ENCODE measurements around the gene SORCS2. TPM values are rescaled to one million over a fixed set of nuclear protein-coding genes. Genes with fewer than 3 reads are reported as not detected.

The SORCS2 gene
- total and polyA plus RNA-seq, 2 donors (not counting 1 experiment from before 2014, with no cell fraction given) = not detected

DNA sequence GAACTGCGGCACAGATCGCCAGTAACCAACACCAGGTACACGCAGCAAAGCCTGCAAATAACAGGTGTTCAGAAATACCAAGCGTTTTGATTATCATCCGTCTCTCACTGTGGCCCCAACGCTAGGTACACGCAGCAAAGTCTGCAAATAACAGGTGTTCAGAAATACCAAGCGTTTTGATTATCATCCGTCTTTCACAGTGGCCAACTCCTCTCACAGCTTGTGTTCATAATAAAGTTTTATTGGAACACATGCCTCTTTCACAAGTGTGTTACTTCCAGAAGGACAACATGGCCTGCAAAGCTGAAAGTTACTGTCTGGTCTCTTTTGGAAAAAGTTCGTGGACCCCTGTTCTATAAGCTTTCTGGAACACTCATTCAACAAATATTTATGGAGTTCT lies 594.2 kb downstream of the SORCS2 start:
- H3K9me3 Mint-ChIP-seq (ENCODE audit: insufficient read depth) = no peaks in the 10 kb centered on the region
- intact Hi-C loops (cut with micrococcal nuclease) = no loop called here
- DNase-seq = no peak
- no peak overlapping the region for H3K27ac Mint-ChIP-seq
- no peaks in the 10 kb centered on the region for H3K9me3 ChIP-seq (ENCODE audit: control extremely low read depth in 1 of 3, control insufficient read depth in 2 of 3, insufficient read depth in 1 of 3, low read length in 2 of 3)
- H3K27ac ChIP-seq (ENCODE audit: low read length in 2 of 2) = no peak overlapping the region
- no peak for ATAC-seq (ENCODE audit: low read depth)
- H3K27me3 ChIP-seq (replicated peaks in 1 of 4; ENCODE audit: control extremely low read depth in 1 of 4, control insufficient read depth in 3 of 4, insufficient read depth in 4 of 4, low read length in 3 of 4) = no peaks in the 10 kb centered on the region
- CTCF ChIA-PET = no interaction called here
- WGBS (ENCODE audit: insufficient coverage) = 82% methylated on average over 8 of the region's 10 CpGs
- H2AFZ ChIP-seq (ENCODE audit: insufficient read depth, low read depth, low read length, poor library complexity, severe bottlenecking) = no peak overlapping the region
- no peak for TF ChIP-seq EZH2 (IDR thresholded peaks at IDR 0.05; ENCODE audit: borderline replicate concordance, insufficient read depth, low read depth, low read length, poor library complexity, severe bottlenecking)
- TF ChIP-seq CTCF (IDR thresholded peaks at IDR 0.05) = no peak
- no peak overlapping the region for H3K4me3 Mint-ChIP-seq
- H3K4me2 ChIP-seq (replicated peaks; ENCODE audit: low read depth, low read length, poor library complexity, severe bottlenecking) = no peak overlapping the region
- H3K79me2 ChIP-seq (ENCODE audit: control insufficient read depth, insufficient read depth, low read length) = no peaks in the 10 kb centered on the region
- POLR2A ChIA-PET = no interaction called here
- no peak overlapping the region for H3K9ac ChIP-seq (ENCODE audit: low read length)
- H3K36me3 ChIP-seq (replicated peaks in 1 of 2; ENCODE audit: control extremely low read depth in 1 of 2, control insufficient read depth in 1 of 2, extremely low read depth in 1 of 2, insufficient read depth in 2 of 2, low read length in 1 of 2) = no peaks in the 10 kb centered on the region
- no peak overlapping the region for H3K4me3 ChIP-seq (ENCODE audit: control extremely low read depth in 1 of 5, extremely low read depth in 1 of 5, insufficient read depth in 1 of 5, low read depth in 2 of 5, low read length in 4 of 5)
- no peaks in the 10 kb centered on the region for H3K4me1 ChIP-seq (ENCODE audit: control insufficient read depth in 2 of 2, insufficient read depth in 2 of 2, low read length in 2 of 2)
- H3K4me1 Mint-ChIP-seq = no peaks in the 10 kb centered on the region
- no peaks in the 10 kb centered on the region for H4K20me1 ChIP-seq (ENCODE audit: control insufficient read depth, insufficient read depth, low read length, poor library complexity, severe bottlenecking)
- peaks cover 20% of the 10 kb centered on the region for H3K27me3 Mint-ChIP-seq

DNA sequence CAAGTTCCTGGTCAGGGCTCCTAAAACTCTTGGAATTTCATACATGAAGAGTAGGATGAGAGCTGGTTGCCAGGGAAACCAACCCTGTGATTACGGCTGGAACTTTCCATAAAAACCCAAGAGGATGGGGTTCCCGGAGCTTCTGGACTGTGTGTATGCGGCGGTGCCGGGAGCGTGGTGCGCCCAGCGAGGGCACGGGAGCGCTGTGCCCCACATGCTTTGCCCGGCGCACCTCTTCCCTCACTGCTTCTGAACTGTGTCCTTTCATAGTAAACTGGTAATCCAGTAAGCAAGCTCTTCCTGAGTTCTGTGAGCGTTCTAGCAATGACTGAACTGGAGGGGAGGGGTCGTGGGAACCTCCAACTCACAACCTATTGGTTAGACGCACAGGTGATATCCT lies 594.7 kb downstream of the SORCS2 start:
- H3K79me2 ChIP-seq (ENCODE audit: control insufficient read depth, insufficient read depth, low read length) = no peaks in the 10 kb centered on the region

More for the DNA sequence above, 594.7 kb downstream of the SORCS2 start:
- Histone ChIP-seq H3K36me3 (replicated peaks in 1 of 2; ENCODE audit: control extremely low read depth in 1 of 2, control insufficient read depth in 1 of 2, extremely low read depth in 1 of 2, insufficient read depth in 2 of 2, low read length in 1 of 2) (no peaks in the 10 kb centered on the region), H4K20me1 (ENCODE audit: control insufficient read depth, insufficient read depth, low read length, poor library complexity, severe bottlenecking) (no peaks in the 10 kb centered on the region), H3K4me3 (ENCODE audit: control extremely low read depth in 1 of 5, extremely low read depth in 1 of 5, insufficient read depth in 1 of 5, low read depth in 2 of 5, low read length in 4 of 5) (no peak overlapping the region), H3K4me2 (replicated peaks; ENCODE audit: low read depth, low read length, poor library complexity, severe bottlenecking) (no peak overlapping the region), H3K9me3 (ENCODE audit: control extremely low read depth in 1 of 3, control insufficient read depth in 2 of 3, insufficient read depth in 1 of 3, low read length in 2 of 3) (no peaks in the 10 kb centered on the region), H3K27ac (ENCODE audit: low read length in 2 of 2) (no peak overlapping the region), H3K4me1 (ENCODE audit: control insufficient read depth in 2 of 2, insufficient read depth in 2 of 2, low read length in 2 of 2) (no peaks in the 10 kb centered on the region), H3K27me3 (replicated peaks in 1 of 4; ENCODE audit: control extremely low read depth in 1 of 4, control insufficient read depth in 3 of 4, insufficient read depth in 4 of 4, low read length in 3 of 4) (no peaks in the 10 kb centered on the region), H2AFZ (ENCODE audit: insufficient read depth, low read depth, low read length, poor library complexity, severe bottlenecking) (no peak overlapping the region), H3K9ac (ENCODE audit: low read length) (no peak overlapping the region)
- peaks cover 2% of the 10 kb centered on the region for H3K4me1 Mint-ChIP-seq
- H3K9me3 Mint-ChIP-seq (ENCODE audit: insufficient read depth) = no peaks in the 10 kb centered on the region
- ChIA-PET CTCF (no interaction called here), POLR2A (no interaction called here)
- peaks cover 23% of the 10 kb centered on the region for H3K27me3 Mint-ChIP-seq
- TF ChIP-seq CTCF (IDR thresholded peaks at IDR 0.05) = no peak
- TF ChIP-seq EZH2 (IDR thresholded peaks at IDR 0.05; ENCODE audit: borderline replicate concordance, insufficient read depth, low read depth, low read length, poor library complexity, severe bottlenecking) = no peak
- H3K4me3 Mint-ChIP-seq = no peak overlapping the region
- intact Hi-C loops (cut with micrococcal nuclease) = no loop called here
- 96% methylated on average over 12 of the region's 15 CpGs for WGBS (ENCODE audit: insufficient coverage)
- no peak overlapping the region for H3K27ac Mint-ChIP-seq
- no peak for ATAC-seq (ENCODE audit: low read depth)
- DNase-seq = no peak
